Central memory CD8-positive, alpha-beta T cell (primary cell): ENCODE results near the gene SCRT2.

Experiments used
- ATAC-seq: fragments of 150-1000 bp; cut with Tn5 transposase; replicated peaks from 2 replicates; pipeline ENCODE4 v1.10.0; 2022; ENCODE audit warnings: mild to moderate bottlenecking, moderate FRiP score, moderate number of reproducible peaks; ENCODE audit not compliant: poor library complexity, severe bottlenecking; ENCODE audit errors: extremely low read depth
- DNase-seq, 2 donors: peaks; one replicate each; pipeline ENCODE4 v3.0.0; 2021; ENCODE audit warnings: low spot score in 2 of 2
- H3K27ac Mint-ChIP-seq: one replicate; pipeline ENCODE4 v1.8.0; 2022; ENCODE audit warnings: low read depth, mild to moderate bottlenecking, moderate library complexity, mixed read lengths
- H3K27me3 Mint-ChIP-seq: one replicate; pipeline ENCODE4 v1.8.0; 2022; ENCODE audit warnings: mixed read lengths
- H3K36me3 Mint-ChIP-seq: one replicate; pipeline ENCODE4 v1.8.0; 2022; ENCODE audit warnings: mild to moderate bottlenecking, moderate library complexity, mixed read lengths; ENCODE audit not compliant: insufficient read depth
- H3K4me1 Mint-ChIP-seq: one replicate; pipeline ENCODE4 v1.8.0; 2022; ENCODE audit warnings: mixed read lengths
- H3K4me3 Mint-ChIP-seq: one replicate; pipeline ENCODE4 v1.8.0; 2022; ENCODE audit warnings: mild to moderate bottlenecking, moderate library complexity, mixed read lengths
- H3K9me3 Mint-ChIP-seq: one replicate; pipeline ENCODE4 v1.8.0; 2022; ENCODE audit warnings: mixed read lengths

The SCRT2 gene

GRCh38 chr20:709991-710779, 34.6 kb upstream of the SCRT2 start:
- peaks cover 42% of the 10 kb centered on the region for H3K27me3 Mint-ChIP-seq
- no peak overlapping the region for H3K4me3 Mint-ChIP-seq
- no peak for ATAC-seq
- no peak overlapping the region for H3K27ac Mint-ChIP-seq
- no peaks in the 10 kb centered on the region for H3K36me3 Mint-ChIP-seq
- H3K9me3 Mint-ChIP-seq, result no peaks in the 10 kb centered on the region
- H3K4me1 Mint-ChIP-seq, result no peaks in the 10 kb centered on the region
- DNase-seq, result no peak

- Mint-ChIP-seq H3K36me3 (no peaks in the 10 kb centered on the region), H3K9me3 (no peaks in the 10 kb centered on the region), H3K4me1 (no peaks in the 10 kb centered on the region), H3K27me3 (peaks cover 49% of the 10 kb centered on the region), H3K27ac (no peak overlapping the region), H3K4me3 (no peak overlapping the region)
- ATAC-seq, result no peak
- no peak for DNase-seq
These were observed 33.8 kb upstream of the SCRT2 start for GRCh38 chr20:709423-709822.

- ATAC-seq, result no peak
- Mint-ChIP-seq H3K9me3 (no peaks in the 10 kb centered on the region), H3K27ac (no peak overlapping the region), H3K27me3 (peaks cover 54% of the 10 kb centered on the region), H3K36me3 (no peaks in the 10 kb centered on the region), H3K4me1 (no peaks in the 10 kb centered on the region), H3K4me3 (no peak overlapping the region)
- no peak for DNase-seq
These were observed 33.4 kb upstream of the SCRT2 start for GRCh38 chr20:708956-709355.

DNA sequence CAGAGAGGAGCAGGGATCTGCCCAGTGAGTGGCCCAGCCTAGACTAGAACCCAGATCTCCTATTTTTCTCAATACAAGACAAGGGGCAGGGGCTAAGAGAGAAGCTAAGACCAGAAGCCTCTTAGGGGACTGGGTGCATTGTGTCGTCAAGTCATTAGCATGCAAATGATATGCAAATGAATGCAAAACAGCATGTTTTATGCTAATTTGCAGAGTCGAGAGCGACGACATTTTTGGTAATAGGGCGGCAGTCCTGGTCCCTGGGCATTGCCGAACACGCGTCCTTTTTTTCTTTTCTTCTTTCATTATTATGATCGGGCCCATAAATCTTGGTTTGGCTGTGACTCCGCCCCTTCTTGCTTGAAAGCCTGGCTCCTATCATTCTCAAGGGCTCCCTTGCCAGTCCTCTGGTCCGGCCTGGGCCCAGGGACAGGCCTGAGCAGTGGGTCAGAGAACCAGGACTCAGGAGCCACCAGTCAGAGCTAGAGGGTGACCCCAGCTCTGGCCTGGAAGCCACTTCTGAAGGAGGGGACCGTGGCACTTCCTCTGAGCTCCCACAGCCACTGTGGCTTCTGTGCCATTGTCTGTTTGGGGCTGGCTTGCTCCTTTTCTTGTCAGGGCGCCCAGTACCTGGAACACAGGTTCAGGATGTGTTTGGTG, 32.0 kb upstream of the SCRT2 start:
- no peaks in the 10 kb centered on the region for H3K36me3 Mint-ChIP-seq
- H3K27me3 Mint-ChIP-seq, result peaks cover 55% of the 10 kb centered on the region
- no peaks in the 10 kb centered on the region for H3K4me1 Mint-ChIP-seq
- no peak overlapping the region for H3K4me3 Mint-ChIP-seq
- DNase-seq (no peak), ATAC-seq (no peak)
- H3K27ac Mint-ChIP-seq, result no peak overlapping the region
- H3K9me3 Mint-ChIP-seq, result no peaks in the 10 kb centered on the region

- H3K9me3 Mint-ChIP-seq, result no peaks in the 10 kb centered on the region
- no peak overlapping the region for H3K27ac Mint-ChIP-seq
- no peaks in the 10 kb centered on the region for H3K4me1 Mint-ChIP-seq
- no peak for DNase-seq
- ATAC-seq, result no peak
- no peak overlapping the region for H3K4me3 Mint-ChIP-seq
- H3K36me3 Mint-ChIP-seq, result no peaks in the 10 kb centered on the region
- H3K27me3 Mint-ChIP-seq, result peaks cover 54% of the 10 kb centered on the region
These were observed 30.8 kb upstream of the SCRT2 start for GRCh38 chr20:706366-706885.

DNA sequence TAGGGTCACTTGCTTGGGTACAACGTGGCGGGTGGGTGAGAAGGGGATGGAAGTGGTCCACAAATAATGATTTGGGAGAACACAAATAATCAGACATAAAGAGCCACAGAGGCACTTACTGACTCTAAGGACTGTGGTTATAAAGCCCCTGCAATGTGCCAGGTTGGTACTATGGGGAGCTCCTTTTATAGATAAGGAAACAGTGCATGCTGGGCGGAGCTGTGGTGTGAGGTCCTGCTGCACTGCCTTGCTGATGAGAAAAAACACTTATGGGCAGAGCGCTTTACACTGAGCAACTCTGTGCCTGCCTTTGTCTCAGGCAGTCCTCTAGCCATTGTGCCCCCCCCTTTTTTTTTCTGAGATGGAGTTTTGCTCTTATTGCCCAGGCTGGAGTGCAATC, 29.1 kb upstream of the SCRT2 start:
- no peak for DNase-seq
- H3K36me3 Mint-ChIP-seq, result no peaks in the 10 kb centered on the region
- H3K27me3 Mint-ChIP-seq, result peaks cover 46% of the 10 kb centered on the region
- H3K4me1 Mint-ChIP-seq, result no peaks in the 10 kb centered on the region
- no peak for ATAC-seq
- H3K27ac Mint-ChIP-seq, result no peak overlapping the region
- H3K9me3 Mint-ChIP-seq, result no peaks in the 10 kb centered on the region
- no peak overlapping the region for H3K4me3 Mint-ChIP-seq

DNA sequence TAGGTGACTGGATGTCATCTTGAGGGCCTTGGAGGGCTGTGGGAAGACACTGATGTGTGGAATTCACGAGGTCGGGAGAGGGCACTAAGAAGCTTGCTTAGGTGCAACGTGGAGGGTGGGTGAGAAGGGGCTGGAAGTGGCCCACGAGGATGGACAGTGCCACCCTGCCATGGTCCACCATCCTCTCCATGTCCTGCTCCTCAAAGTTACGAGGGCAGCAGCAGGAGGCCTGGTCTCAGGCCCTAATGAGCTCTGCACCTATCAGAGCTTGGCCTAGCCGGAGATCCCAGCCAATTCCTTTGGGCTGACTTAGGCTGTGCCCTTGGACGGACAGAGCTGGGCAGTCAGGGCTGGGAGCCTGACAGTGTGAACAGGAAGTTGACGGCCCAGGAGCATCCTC, 27.8 kb upstream of the SCRT2 start:
- no peak for DNase-seq
- Mint-ChIP-seq H3K36me3 (no peaks in the 10 kb centered on the region), H3K4me1 (no peaks in the 10 kb centered on the region), H3K27ac (no peak overlapping the region), H3K4me3 (no peak overlapping the region), H3K9me3 (no peaks in the 10 kb centered on the region), H3K27me3 (peaks cover 35% of the 10 kb centered on the region)
- ATAC-seq, result no peak

GRCh38 chr20:703006-703405, 27.4 kb upstream of the SCRT2 start:
- Mint-ChIP-seq H3K27ac (no peak overlapping the region), H3K4me3 (no peak overlapping the region), H3K27me3 (peaks cover 39% of the 10 kb centered on the region), H3K4me1 (no peaks in the 10 kb centered on the region), H3K36me3 (no peaks in the 10 kb centered on the region), H3K9me3 (no peaks in the 10 kb centered on the region)
- DNase-seq (no peak), ATAC-seq (no peak)

GRCh38 chr20:701401-702129, 26.0 kb upstream of the SCRT2 start:
- Mint-ChIP-seq H3K4me1 (no peaks in the 10 kb centered on the region), H3K36me3 (no peaks in the 10 kb centered on the region), H3K27ac (no peak overlapping the region), H3K4me3 (no peak overlapping the region), H3K27me3 (peaks cover 52% of the 10 kb centered on the region), H3K9me3 (no peaks in the 10 kb centered on the region)
- DNase-seq, result no peak
- ATAC-seq, result no peak

- H3K4me1 Mint-ChIP-seq, result no peaks in the 10 kb centered on the region
- no peak overlapping the region for H3K27ac Mint-ChIP-seq
- no peaks in the 10 kb centered on the region for H3K9me3 Mint-ChIP-seq
- peaks cover 47% of the 10 kb centered on the region for H3K27me3 Mint-ChIP-seq
- DNase-seq (no peak), ATAC-seq (no peak)
- H3K4me3 Mint-ChIP-seq, result no peak overlapping the region
- H3K36me3 Mint-ChIP-seq, result no peaks in the 10 kb centered on the region
These were observed 24.3 kb upstream of the SCRT2 start for GRCh38 chr20:699811-700338.

- no peak overlapping the region for H3K4me3 Mint-ChIP-seq
- ATAC-seq (no peak), DNase-seq (no peak)
- no peak overlapping the region for H3K27ac Mint-ChIP-seq
- no peaks in the 10 kb centered on the region for H3K9me3 Mint-ChIP-seq
- H3K36me3 Mint-ChIP-seq, result no peaks in the 10 kb centered on the region
- H3K27me3 Mint-ChIP-seq, result peaks cover 41% of the 10 kb centered on the region
- H3K4me1 Mint-ChIP-seq, result no peaks in the 10 kb centered on the region
These were observed 23.7 kb upstream of the SCRT2 start for GRCh38 chr20:699342-699741.

DNA sequence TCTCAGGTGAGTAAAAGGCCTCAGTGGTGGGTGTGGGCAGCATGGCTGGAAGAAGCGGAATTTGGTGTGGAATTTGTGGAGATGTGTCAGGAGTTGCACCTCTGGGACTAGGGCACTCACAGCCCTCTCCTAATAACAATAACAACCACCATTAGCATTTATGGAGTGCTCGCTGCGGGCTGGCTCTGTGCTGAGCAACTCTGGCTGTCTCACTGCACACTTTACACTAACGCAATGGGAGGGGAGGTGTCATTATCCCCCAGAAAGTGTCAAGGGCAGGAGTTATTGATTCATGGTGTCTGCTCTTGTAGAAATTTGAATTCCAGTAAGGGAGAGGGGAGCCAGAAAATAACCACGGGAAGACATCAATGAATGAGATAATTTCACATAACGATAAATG, 22.7 kb upstream of the SCRT2 start:
- ATAC-seq (no peak), DNase-seq (no peak)
- Mint-ChIP-seq H3K4me1 (no peaks in the 10 kb centered on the region), H3K9me3 (no peaks in the 10 kb centered on the region), H3K36me3 (no peaks in the 10 kb centered on the region), H3K27me3 (peaks cover 47% of the 10 kb centered on the region), H3K4me3 (no peak overlapping the region), H3K27ac (no peak overlapping the region)
